ENCODE results near the gene KCNK3. TPM values are rescaled to one million over a fixed set of nuclear protein-coding genes. Genes with fewer than 3 reads are reported as not detected.

KCNK3 gene
- total and polyA plus RNA-seq, 2 of the 13 experiments (the other 11 are each of a cell fraction or from before 2014, with no cell fraction given), result not detected

DNA sequence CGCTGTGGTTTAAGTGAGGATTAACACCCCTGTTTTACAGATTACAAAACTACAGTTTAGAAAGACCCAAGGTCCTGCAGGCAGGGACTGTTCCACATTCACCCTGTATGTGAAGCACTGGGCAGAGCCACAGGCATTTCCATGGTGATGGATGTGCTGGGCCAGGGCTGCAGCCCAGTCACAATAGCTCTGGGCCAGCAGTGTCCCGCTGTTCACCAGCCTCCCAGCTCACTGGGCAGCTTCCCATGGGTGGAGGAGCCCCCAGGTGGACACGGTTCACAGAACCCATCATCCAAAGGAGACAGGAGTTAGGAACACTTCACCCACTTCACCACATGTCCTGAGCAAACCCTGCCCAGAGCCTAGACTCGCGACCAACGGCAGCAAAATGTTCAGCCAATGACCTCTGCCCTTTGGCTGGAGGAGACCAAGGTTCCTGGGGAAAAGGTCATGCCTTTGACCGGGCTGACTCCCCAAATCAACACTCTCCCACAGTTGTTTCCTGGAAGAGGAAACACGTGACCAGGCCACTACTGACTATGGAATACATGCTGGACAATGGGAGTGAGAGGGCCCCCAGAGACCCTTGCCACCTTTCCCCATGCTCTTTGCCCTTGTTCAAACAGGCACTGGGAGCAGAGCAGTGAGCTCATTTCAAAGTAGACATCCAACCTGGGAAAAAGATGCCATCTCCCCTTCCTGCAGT lies 43.5 kb downstream of the KCNK3 start (continued):
- TF ChIP-seq, protein P1, sequence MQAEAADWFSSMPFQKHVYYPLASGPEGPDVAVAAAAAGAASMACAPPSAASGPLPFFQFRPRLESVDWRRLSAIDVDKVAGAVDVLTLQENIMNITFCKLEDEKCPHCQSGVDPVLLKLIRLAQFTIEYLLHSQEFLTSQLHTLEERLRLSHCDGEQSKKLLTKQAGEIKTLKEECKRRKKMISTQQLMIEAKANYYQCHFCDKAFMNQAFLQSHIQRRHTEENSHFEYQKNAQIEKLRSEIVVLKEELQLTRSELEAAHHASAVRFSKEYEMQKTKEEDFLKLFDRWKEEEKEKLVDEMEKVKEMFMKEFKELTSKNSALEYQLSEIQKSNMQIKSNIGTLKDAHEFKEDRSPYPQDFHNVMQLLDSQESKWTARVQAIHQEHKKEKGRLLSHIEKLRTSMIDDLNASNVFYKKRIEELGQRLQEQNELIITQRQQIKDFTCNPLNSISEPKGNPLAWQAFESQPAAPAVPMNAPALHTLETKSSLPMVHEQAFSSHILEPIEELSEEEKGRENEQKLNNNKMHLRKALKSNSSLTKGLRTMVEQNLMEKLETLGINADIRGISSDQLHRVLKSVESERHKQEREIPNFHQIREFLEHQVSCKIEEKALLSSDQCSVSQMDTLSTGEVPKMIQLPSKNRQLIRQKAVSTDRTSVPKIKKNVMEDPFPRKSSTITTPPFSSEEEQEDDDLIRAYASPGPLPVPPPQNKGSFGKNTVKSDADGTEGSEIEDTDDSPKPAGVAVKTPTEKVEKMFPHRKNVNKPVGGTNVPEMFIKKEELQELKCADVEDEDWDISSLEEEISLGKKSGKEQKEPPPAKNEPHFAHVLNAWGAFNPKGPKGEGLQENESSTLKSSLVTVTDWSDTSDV (CRISPR knock-in tag; IDR thresholded peaks at IDR 0.05), result no peak
- TF ChIP-seq ZNF543 (CRISPR knock-in tag; IDR thresholded peaks at IDR 0.05), result no peak
- TF ChIP-seq NFYC (CRISPR knock-in tag; IDR thresholded peaks at IDR 0.05), result no peak
- TF ChIP-seq HNRNPLL (IDR thresholded peaks at IDR 0.05; ENCODE audit: low read depth, low read length, poor library complexity, severe bottlenecking), result no peak
- TF ChIP-seq, protein P2, sequence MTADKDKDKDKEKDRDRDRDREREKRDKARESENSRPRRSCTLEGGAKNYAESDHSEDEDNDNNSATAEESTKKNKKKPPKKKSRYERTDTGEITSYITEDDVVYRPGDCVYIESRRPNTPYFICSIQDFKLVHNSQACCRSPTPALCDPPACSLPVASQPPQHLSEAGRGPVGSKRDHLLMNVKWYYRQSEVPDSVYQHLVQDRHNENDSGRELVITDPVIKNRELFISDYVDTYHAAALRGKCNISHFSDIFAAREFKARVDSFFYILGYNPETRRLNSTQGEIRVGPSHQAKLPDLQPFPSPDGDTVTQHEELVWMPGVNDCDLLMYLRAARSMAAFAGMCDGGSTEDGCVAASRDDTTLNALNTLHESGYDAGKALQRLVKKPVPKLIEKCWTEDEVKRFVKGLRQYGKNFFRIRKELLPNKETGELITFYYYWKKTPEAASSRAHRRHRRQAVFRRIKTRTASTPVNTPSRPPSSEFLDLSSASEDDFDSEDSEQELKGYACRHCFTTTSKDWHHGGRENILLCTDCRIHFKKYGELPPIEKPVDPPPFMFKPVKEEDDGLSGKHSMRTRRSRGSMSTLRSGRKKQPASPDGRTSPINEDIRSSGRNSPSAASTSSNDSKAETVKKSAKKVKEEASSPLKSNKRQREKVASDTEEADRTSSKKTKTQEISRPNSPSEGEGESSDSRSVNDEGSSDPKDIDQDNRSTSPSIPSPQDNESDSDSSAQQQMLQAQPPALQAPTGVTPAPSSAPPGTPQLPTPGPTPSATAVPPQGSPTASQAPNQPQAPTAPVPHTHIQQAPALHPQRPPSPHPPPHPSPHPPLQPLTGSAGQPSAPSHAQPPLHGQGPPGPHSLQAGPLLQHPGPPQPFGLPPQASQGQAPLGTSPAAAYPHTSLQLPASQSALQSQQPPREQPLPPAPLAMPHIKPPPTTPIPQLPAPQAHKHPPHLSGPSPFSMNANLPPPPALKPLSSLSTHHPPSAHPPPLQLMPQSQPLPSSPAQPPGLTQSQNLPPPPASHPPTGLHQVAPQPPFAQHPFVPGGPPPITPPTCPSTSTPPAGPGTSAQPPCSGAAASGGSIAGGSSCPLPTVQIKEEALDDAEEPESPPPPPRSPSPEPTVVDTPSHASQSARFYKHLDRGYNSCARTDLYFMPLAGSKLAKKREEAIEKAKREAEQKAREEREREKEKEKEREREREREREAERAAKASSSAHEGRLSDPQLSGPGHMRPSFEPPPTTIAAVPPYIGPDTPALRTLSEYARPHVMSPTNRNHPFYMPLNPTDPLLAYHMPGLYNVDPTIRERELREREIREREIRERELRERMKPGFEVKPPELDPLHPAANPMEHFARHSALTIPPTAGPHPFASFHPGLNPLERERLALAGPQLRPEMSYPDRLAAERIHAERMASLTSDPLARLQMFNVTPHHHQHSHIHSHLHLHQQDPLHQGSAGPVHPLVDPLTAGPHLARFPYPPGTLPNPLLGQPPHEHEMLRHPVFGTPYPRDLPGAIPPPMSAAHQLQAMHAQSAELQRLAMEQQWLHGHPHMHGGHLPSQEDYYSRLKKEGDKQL (CRISPR knock-in tag; IDR thresholded peaks at IDR 0.05; ENCODE audit: low read depth), result no peak
- no peak for TF ChIP-seq ISX (CRISPR knock-in tag; conservative IDR thresholded peaks at IDR 0.05)
- TF ChIP-seq ZNF879 (CRISPR knock-in tag; IDR thresholded peaks at IDR 0.05), result no peak
- TF ChIP-seq SAP130 (CRISPR knock-in tag; IDR thresholded peaks at IDR 0.05; ENCODE audit: low read depth), result peak; percentile 64
- TF ChIP-seq HMGA1 (CRISPR knock-in tag; conservative IDR thresholded peaks at IDR 0.05), result no peak
- no peak for TF ChIP-seq ZNF547 (CRISPR knock-in tag; IDR thresholded peaks at IDR 0.05)
- TF ChIP-seq ZNF205 (CRISPR knock-in tag; IDR thresholded peaks at IDR 0.05), result no peak
- TF ChIP-seq HNRNPUL1 (IDR thresholded peaks at IDR 0.05; ENCODE audit: low read depth, low read length), result no peak
- TF ChIP-seq TOPORS (CRISPR knock-in tag; IDR thresholded peaks at IDR 0.05), result no peak
- TF ChIP-seq ZNF256 (CRISPR knock-in tag; conservative IDR thresholded peaks at IDR 0.05), result no peak
- no peak for TF ChIP-seq MTERF4 (CRISPR knock-in tag; IDR thresholded peaks at IDR 0.05)
- TF ChIP-seq ZNF761 (CRISPR knock-in tag; conservative IDR thresholded peaks at IDR 0.05), result no peak
- no peak for TF ChIP-seq YEATS4 (CRISPR knock-in tag; IDR thresholded peaks at IDR 0.05; ENCODE audit: borderline replicate concordance)
- TF ChIP-seq, protein P3, sequence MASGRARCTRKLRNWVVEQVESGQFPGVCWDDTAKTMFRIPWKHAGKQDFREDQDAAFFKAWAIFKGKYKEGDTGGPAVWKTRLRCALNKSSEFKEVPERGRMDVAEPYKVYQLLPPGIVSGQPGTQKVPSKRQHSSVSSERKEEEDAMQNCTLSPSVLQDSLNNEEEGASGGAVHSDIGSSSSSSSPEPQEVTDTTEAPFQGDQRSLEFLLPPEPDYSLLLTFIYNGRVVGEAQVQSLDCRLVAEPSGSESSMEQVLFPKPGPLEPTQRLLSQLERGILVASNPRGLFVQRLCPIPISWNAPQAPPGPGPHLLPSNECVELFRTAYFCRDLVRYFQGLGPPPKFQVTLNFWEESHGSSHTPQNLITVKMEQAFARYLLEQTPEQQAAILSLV (CRISPR knock-in tag; IDR thresholded peaks at IDR 0.05; ENCODE audit: borderline replicate concordance), result no peak
- TF ChIP-seq NR2F2 (IDR thresholded peaks at IDR 0.05; ENCODE audit: borderline replicate concordance, low read depth), result peak; percentile 96
- no peak for TF ChIP-seq KLF13 (CRISPR knock-in tag; IDR thresholded peaks at IDR 0.05)

Measured in HepG2 (cell line).